AG09309 (cell line): ENCODE results near the gene CAPN6.

ENCODE experiments used
- DNase-seq: peaks from one replicate; pipeline ENCODE4 v3.0.0-alpha.2; 2010; ENCODE audit warnings: low read depth
- H3K4me3 ChIP-seq: 2 replicates; pipeline ENCODE4 v1.5.1; 2011; ENCODE audit warnings: mild to moderate bottlenecking, low read depth, low read length, moderate library complexity; ENCODE audit not compliant: control insufficient read depth
- CTCF ChIP-seq: IDR thresholded peaks from 2 replicates; pipeline ENCODE4 v1.5.1; 2011; ENCODE audit warnings: mild to moderate bottlenecking, low read depth, low read length, inconsistent platforms; ENCODE audit not compliant: insufficient read depth, control insufficient read depth; ENCODE audit errors: missing control alignments

CAPN6 gene

GRCh38 chrX:111265486-111265885, 4.8 kb downstream of the CAPN6 start:
- DNase-seq, result no peak
- no peak overlapping the region for H3K4me3 ChIP-seq
- TF ChIP-seq CTCF, result no peak

DNA sequence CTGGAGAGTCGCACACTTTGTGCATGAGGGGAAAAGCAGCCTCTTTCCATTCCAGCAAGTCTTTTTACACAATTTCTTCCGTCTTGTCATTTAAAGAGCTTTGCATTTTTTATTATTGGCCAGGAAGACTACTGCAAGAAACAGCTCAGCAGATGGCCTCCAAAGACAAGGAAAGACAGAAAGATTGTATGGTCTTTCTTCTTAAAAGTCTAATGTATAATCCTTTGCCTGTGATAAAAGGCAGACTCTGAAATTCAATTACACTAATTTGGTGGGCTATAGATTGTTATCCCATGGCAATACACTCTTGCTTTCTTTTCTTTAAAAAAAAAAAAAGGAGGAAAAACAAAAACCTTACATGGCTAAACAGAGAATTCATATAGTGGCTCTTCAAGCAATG, 5.9 kb downstream of the CAPN6 start:
- no peak for DNase-seq
- no peak for TF ChIP-seq CTCF
- no peak overlapping the region for H3K4me3 ChIP-seq

GRCh38 chrX:111262086-111262485, 8.2 kb downstream of the CAPN6 start:
- TF ChIP-seq CTCF, result no peak

DNA sequence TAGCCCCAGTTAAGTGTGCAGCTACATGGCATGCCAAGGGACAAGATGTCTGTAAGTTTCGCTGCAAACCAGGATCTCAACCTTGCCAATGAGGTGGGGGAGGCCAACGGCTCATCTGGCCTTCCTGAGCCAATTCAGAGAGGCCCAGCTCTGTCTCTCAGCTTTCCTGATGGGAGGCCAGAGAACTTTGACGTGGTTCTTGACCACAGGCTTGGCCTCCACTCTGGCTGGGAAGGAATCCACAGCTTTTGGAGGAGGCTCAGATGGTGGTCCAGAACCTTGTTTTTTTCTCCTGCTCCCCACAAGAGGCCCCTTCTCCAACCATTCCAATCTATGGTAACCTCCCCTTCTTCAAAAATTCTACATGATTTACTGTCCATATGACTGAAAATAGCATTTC, 9.8 kb downstream of the CAPN6 start:
- DNase-seq, result no peak
- TF ChIP-seq CTCF, result no peak
- no peak overlapping the region for H3K4me3 ChIP-seq

More at GRCh38 chrX:111262086-111262485, 8.2 kb downstream of the CAPN6 start:
- no peak for DNase-seq
- H3K4me3 ChIP-seq, result no peak overlapping the region

DNA sequence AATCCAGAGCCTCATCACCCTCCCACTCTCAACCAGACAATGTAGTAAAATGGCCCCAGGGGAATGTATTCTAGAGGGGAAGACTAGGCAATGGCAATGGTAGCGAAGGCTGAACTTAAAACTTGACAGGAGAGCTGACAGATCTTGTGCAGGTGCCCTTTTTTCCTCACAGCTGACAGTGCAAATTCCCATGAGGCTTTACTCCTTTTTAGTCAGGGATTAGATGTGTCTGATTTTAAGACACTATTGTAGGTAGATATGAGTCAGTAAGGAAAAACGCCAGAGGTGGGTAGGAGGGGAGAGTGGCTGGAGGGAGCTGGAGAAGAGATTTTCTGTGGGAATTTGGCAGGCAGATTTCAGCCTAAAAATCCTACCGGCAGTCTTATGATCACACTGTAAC, 10.7 kb downstream of the CAPN6 start:
- no peak for TF ChIP-seq CTCF
- no peak overlapping the region for H3K4me3 ChIP-seq
- DNase-seq, result no peak

DNA sequence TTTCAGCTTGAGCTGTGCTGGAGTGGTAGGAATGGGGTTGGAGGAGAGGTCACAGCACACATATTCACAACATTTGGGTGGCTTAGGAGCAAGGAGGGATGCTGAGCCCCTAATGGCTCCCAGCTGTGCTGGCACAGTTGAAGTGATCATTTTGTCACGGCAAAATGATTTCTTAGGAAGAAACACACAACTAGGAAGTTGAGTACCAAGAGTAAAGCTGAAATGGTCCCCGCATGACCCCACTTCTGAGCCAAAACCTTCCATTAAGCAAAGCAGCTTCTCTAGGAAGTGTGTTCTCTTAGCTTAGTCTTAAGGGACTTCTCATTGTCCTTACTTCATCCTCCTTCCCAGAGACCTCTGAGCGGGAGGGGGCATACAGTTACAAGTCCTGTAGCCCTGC, 12.6 kb downstream of the CAPN6 start:
- DNase-seq, result no peak
- H3K4me3 ChIP-seq, result no peak overlapping the region
- no peak for TF ChIP-seq CTCF

DNA sequence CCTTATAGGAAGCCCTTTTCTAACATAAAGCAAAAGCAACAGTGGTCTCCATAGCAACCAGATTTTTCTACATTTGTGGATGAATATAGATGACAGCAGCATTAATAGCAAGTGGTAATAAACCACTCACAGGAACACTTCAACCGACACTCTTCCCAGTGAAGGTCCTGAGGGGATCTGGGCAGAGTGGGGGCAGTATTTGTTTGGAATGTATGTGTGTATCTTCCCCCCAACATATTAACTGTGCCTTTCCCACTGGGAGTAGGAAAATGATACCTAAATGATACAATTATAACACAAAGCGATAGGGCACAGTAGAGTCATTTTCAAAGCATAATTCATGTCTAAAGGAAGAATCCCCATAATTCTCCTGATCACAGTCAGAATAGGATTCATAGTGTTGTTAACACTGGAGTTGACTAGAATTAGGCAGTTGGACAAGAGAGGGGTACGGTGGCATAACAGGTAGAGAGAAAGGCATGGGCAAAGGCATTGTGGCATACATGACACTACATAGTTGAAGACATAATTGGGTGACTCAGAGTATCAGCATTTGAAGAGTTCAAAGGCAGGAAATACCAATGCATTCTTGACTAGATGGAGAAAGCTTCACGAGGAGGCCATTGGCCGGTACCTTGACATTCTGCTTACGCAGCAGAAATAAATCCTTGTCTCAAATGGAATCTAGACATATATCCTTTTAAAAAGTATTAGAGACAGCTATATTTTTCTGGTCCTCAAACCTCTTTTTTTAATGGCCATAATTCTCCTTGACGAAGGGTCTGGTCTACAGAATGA, 15.2 kb downstream of the CAPN6 start:
- H3K4me3 ChIP-seq, result no peak overlapping the region
- TF ChIP-seq CTCF, result no peak
- no peak for DNase-seq
